Activated CD8-positive, alpha-beta memory T cell treated with anti-CD3 and anti-CD28 coated beads, Interleukin-2, amount 50 U/mL, for 1 hour (primary cell): ENCODE results near the gene KRTAP4-7.
"Not testable (repeated sequence)": the region's sequence is repeated elsewhere in the genome, so short reads cannot be mapped to it uniquely, and the experiment has no call there.

ENCODE experiments used
- DNase-seq: peaks from one replicate; pipeline ENCODE4 v3.0.0-alpha.2; 2020; ENCODE audit errors: extremely low read depth

The KRTAP4-7 gene

GRCh38 chr17:41084100-41084856 lies at the start of gene KRTAP4-7:
KRTAP4-7 (plus strand) TSS chr17:41084150; CDS start chr17:41084207, 57 bp downstream.
- DNase-seq: not testable (repeated sequence)

GRCh38 chr17:41034346-41034935 lies 49.5 kb upstream of the KRTAP4-7 start, which contains the start of gene KRTAP1-3:
KRTAP1-3 (minus strand) TSS chr17:41034874; CDS start chr17:41034821, 53 bp downstream.
- not testable (repeated sequence) for DNase-seq

- DNase-seq: no peak
Measured at GRCh38 chr17:41037853-41038350, 46.0 kb upstream of the KRTAP4-7 start.

- not testable (repeated sequence) for DNase-seq
Measured at GRCh38 chr17:41040783-41041571, 43.0 kb upstream of the KRTAP4-7 start, which contains the start of gene KRTAP1-1. KRTAP1-1 (minus strand) TSS chr17:41041450; CDS start chr17:41041397, 53 bp downstream.

- DNase-seq: no peak
Measured at GRCh38 chr17:41042953-41043352, 41.0 kb upstream of the KRTAP4-7 start.

DNA sequence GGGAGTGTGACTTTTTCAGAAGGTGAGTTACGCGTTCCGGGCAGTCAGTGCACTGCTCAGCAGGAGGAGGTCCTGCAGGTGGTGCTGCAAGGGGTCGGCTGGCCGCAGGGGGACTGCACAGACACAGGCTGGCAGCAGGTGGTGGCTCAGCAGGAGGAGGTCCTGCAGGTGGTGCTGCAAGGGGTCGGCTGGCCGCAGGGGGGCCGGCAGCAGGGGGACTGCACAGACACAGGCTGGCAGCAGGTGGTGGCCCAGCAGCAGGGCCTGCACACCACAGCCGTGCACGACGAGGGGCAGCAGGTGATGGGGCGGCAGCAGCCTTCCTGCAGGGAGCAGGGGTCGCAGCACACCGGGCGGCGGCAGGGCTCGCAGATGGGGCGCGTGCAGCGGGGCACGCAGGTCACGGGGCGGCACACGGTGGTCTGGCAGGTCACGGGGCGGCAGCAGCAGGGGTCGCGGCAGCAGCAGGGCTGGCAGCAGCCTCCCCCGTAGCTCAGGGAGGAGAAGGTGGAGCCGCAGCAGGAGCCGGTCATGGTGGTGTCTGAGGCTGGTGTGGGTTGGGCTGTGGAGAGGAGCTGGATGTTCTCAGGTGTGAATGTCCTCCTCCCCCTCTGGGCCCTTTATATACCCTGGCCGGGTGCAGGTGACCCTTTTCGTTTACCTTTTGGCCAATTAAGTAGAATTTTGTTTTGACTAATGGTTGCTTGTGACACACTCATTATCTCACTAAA lies 37.0 kb upstream of the KRTAP4-7 start, which contains the start of gene KRTAP2-1:
Gene KRTAP2-1, minus strand, starts transcription at position 582 of the 731 bp plus-strand sequence. Its CDS starts 49 bp downstream, at position 533.
- DNase-seq: not testable (repeated sequence)

DNA sequence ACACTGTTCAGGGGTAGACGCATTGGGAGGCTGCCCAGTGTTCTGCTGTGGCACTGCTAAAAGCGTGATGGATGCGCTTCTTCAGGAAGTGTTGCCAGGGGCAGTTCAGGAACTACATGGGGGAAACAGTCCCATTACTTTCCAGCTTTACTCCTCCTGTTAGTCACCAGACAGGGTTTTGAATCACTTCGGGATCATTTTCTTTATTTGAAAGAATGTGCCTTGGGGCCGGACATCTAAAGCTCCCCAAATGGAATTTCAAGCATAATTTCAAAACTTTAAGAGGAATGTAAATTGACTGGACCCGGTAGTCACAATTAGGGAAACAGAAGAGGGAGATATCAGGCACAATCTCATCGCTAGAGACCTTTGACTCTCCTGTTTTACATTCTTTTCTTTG lies 35.5 kb upstream of the KRTAP4-7 start:
- no peak for DNase-seq

DNA sequence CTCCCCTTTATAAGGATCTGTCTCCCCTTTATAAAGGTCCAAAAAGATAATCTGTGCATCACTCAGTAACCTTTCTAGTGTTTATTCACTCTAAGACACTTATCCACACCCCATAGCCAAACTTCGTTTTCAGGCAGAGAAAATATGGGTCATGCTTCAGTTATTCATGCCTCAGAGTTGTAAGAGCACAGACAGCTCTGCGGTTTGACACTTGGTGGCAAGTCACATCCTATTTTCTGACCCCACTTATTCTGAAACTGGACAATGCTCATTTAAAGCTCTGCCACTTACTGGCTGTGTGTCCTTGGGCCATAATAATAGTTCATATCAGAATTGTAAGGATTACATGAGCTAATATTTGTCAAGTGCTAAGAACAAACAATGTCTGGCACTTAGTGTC lies 34.8 kb upstream of the KRTAP4-7 start:
- no peak for DNase-seq

GRCh38 chr17:41052566-41052965 lies 31.4 kb upstream of the KRTAP4-7 start:
- DNase-seq: no peak

DNA sequence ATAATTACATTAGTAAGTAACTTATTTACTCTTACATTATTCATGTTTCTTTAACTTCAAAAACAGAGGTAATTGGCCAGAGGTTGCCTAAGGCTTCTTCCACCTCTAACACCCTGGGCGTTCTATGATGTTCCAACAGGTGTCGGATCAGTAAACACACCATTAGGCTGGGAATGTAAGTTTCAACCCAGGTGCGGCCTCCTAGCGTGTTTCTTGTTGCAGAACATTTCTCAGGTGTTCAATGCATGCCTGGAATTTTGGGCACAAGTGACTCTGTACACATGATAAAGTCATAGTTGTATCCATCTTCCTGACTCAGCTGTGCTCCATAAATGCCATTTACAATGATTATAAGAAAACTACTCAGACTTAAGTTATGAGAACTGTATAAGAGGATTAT lies 29.9 kb upstream of the KRTAP4-7 start:
- DNase-seq: no peak

DNA sequence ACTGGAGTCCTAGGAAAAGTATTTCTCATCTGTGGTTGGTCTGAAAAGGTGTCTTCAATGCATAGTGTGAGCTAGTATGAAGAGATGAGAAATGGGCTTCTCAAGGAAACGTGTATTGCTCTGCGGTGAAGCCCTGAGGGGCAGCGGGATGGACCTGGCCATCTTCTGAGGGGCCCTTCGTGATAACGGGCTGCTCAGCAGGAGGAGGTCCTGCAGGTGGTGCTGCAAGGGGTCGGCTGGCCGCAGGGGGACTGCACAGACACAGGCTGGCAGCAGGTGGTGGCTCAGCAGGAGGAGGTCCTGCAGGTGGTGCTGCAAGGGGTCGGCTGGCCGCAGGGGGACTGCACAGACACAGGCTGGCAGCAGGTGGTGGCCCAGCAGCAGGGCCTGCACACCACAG lies 29.4 kb upstream of the KRTAP4-7 start:
- not testable (repeated sequence) for DNase-seq

- DNase-seq: not testable (repeated sequence)
Measured at GRCh38 chr17:41055130-41055529, 28.8 kb upstream of the KRTAP4-7 start, which contains the start of gene KRTAP2-2. KRTAP2-2 (minus strand) TSS chr17:41055230; CDS start chr17:41055211, 19 bp downstream.

- no peak for DNase-seq
Measured at GRCh38 chr17:41057547-41057946, 26.4 kb upstream of the KRTAP4-7 start.

DNA sequence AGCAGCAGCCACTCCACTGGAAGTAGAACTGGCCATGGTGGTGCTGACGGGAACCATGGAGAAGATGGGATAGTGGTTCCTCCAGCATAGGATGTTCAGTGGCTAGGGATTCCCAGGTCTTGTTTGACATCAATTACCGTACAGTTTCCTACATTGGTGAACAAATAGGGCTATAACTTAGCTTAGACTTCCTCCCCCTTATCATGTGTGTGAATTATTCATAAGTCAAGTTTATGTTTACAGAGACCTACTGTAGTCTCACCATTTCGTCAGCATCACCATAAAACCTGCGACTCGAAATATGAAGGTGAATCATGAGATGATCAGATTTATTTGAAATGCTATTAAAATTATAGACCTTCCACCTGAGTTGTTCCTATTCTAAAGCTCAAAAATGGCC lies 25.2 kb upstream of the KRTAP4-7 start:
- no peak for DNase-seq

DNA sequence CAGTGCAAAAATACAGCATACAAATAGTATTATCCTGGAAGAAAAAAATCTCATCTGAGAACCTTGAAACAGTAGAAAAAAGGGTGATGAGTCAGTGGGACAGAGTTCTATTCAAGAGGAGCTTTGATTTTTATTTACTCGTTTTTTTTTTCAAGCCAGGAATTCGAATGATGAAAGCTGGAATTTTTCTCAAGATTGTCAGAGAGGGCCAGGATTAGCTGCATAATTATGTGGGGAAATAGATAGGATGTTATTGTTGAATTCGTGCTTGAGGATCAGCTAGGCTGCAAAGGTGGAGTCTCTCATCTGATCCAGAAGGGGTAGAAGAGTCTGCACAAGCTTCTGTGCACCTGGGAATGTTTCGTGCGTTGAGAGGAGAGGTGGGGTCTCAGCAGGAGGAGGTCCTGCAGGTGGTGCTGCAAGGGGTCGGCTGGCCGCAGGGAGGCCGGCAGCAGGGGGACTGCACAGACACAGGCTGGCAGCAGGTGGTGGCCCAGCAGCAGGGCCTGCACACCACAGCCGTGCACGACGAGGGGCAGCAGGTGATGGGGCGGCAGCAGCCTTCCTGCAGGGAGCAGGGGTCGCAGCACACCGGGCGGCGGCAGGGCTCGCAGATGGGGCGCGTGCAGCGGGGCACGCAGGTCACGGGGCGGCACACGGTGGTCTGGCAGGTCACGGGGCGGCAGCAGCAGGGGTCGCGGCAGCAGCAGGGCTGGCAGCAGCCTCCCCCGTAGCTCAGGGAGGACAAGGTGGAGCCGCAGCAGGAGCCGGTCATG lies 24.5 kb upstream of the KRTAP4-7 start:
- DNase-seq: not testable (repeated sequence)

GRCh38 chr17:41060052-41060604 lies 23.8 kb upstream of the KRTAP4-7 start, which contains the start of gene KRTAP2-3:
KRTAP2-3 (minus strand) TSS chr17:41060114; CDS start chr17:41060050, 64 bp downstream.
- DNase-seq: no peak

DNA sequence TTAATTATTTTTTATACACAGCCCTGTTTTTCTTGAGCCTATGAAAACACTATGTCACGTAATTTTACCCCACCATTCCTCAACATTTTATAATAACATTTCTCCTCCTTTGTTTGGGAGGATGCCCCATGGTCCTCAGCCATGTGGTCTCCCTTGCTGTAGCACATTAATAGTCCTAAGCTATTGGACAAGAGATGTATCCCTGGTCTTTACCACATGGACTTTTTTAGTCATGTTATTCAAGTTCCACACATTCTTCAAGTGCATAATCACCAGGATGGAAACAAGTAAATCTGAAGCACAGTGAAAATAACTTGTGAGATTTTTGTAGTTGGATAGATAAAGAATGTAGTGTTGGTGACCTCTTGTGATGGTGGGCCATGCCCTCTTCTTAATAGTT lies 22.0 kb upstream of the KRTAP4-7 start:
- no peak for DNase-seq

DNA sequence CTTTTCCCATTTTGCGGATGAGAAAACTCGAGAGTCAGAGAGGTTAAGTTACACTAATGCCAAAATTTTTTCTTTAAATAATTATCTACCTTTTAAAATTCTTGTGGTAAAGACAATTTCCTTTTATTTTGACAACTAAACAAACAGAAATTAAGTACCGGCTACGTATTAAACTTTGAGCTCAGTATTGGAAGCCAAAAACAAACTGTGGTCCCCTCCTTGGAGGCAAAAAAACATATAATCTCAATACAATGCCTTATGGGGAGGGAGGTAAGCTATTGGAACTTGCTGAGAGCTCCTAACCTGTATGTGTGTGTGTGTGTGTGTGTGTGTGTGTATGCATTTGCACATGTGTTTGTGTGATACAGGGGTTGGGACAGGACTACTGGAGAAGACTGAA lies 20.5 kb upstream of the KRTAP4-7 start:
- no peak for DNase-seq

- DNase-seq: no peak
Measured at GRCh38 chr17:41064301-41064700, 19.6 kb upstream of the KRTAP4-7 start.
